ENCODE measurements around the gene CRTAP.

- no peak for TF ChIP-seq POLR2A (IDR thresholded peaks at IDR 0.05; ENCODE audit: low read length)
- no peak for TF ChIP-seq GATA1 (IDR thresholded peaks at IDR 0.05; ENCODE audit: low read depth, low read length)
These were observed 32.0 kb upstream of the CRTAP start for GRCh38 chr3:33081812-33082211.

All from erythroblast (primary cell).